ENCODE results near the gene TKFC. TPM values are rescaled to one million over a fixed set of nuclear protein-coding genes. Genes with fewer than 3 reads are reported as not detected.
A peak's percentile ranks its signal among the peaks of the same experiment; 100 is the strongest.

Gene TKFC
- total RNA-seq, 1 donor from 2014 or later = 35.2 TPM

DNA sequence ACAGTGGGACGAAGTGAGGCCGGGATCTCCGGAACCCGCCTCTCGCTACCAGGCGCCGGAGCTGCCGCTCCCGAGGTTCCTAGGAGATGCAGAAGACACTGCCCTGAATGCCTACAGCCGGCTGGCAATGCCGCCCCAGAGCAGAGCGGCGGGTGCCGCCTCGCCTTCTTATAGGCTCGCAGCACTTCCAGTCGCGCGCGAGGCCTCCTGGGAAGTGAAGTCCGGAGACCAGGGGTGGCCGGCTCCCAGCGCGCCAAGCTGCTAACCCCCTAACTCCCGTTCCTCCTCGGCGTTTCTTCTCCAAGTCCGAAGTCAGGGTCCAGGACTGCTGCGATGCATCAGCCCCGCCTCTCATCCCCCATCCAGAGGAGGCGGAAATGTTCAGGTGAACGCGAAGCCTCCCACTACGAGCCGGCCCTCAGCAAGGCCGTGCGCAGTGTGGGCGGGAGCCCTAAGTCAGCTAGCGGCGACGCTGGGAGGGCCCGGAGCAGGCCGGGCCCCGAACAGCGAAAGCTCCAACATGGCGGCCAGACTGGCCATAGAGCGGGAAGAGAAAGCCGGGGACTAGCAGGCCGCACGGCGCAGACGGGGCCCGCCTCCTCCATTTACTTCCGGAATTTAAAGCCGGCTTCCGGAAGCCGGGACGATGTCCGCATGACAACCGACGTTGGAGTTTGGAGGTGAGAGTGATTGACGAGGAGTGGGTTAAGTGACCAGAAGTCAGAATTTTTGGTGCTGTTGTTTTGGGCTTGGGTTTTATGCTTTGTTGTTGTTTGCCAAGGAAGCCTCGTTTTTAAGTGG, 28.9 kb downstream of the TKFC start, which contains the start of the genes CYB561A3 and TMEM138:
TSS of gene CYB561A3 (minus strand) at position 142 of the 801 bp plus-strand sequence. CDS start 5,169 bp downstream, outside the sequence.
TSS of gene TMEM138 (plus strand) at position 634 of the 801 bp plus-strand sequence. CDS start 2,017 bp downstream, outside the sequence.
- H3K36me3 ChIP-seq (ENCODE audit: control insufficient read depth, insufficient read depth, low read length) = no peaks in the 10 kb centered on the region
- H3K27me3 ChIP-seq (ENCODE audit: control insufficient read depth, insufficient read depth, low read length) = no peaks in the 10 kb centered on the region
- TF ChIP-seq CTCF (IDR thresholded peaks at IDR 0.05; ENCODE audit: insufficient read depth, low read length, poor library complexity, severe bottlenecking) = no peak
- H3K4me3 ChIP-seq (ENCODE audit: low read depth, low read length) = peak within 1 kb of the TSS; percentile 59
- DNase-seq (ENCODE audit: low read depth) = peak; percentile 74

DNA sequence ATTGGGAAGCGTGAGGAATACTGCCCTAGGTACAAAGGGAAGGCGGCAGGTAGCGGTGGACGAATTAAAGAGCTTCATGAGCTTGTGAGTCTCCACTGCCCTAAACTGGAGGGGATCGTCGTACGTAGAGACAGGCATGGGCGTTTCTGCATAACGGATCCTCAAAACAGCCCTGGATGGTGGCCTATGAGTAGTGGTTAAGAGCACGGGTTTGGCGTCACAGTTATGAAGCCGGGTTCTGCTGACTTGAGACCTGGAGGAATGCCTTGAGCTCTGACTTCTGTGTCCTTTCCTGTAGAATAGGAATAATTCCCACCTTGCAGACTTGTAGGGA, 29.5 kb downstream of the TKFC start:
- Histone ChIP-seq H3K27me3 (ENCODE audit: control insufficient read depth, insufficient read depth, low read length) (no peaks in the 10 kb centered on the region), H3K36me3 (ENCODE audit: control insufficient read depth, insufficient read depth, low read length) (no peaks in the 10 kb centered on the region), H3K4me3 (ENCODE audit: low read depth, low read length) (peak overlapping the region; percentile 59)
- no peak for TF ChIP-seq CTCF (IDR thresholded peaks at IDR 0.05; ENCODE audit: insufficient read depth, low read length, poor library complexity, severe bottlenecking)
- no peak for DNase-seq (ENCODE audit: low read depth)

- DNase-seq (ENCODE audit: low read depth) = no peak
- Histone ChIP-seq H3K27me3 (ENCODE audit: control insufficient read depth, insufficient read depth, low read length) (no peaks in the 10 kb centered on the region), H3K36me3 (ENCODE audit: control insufficient read depth, insufficient read depth, low read length) (no peaks in the 10 kb centered on the region), H3K4me3 (ENCODE audit: low read depth, low read length) (no peak overlapping the region)
- TF ChIP-seq CTCF (IDR thresholded peaks at IDR 0.05; ENCODE audit: insufficient read depth, low read length, poor library complexity, severe bottlenecking) = no peak
These were observed 31.1 kb downstream of the TKFC start for GRCh38 chr11:61364012-61364675.

- no peak for DNase-seq (ENCODE audit: low read depth)
- TF ChIP-seq CTCF (IDR thresholded peaks at IDR 0.05; ENCODE audit: insufficient read depth, low read length, poor library complexity, severe bottlenecking) = no peak
- no peak overlapping the region for H3K4me3 ChIP-seq (ENCODE audit: low read depth, low read length)
- H3K27me3 ChIP-seq (ENCODE audit: control insufficient read depth, insufficient read depth, low read length) = no peaks in the 10 kb centered on the region
- no peaks in the 10 kb centered on the region for H3K36me3 ChIP-seq (ENCODE audit: control insufficient read depth, insufficient read depth, low read length)
These were observed 34.4 kb downstream of the TKFC start for GRCh38 chr11:61367406-61367805.

DNA sequence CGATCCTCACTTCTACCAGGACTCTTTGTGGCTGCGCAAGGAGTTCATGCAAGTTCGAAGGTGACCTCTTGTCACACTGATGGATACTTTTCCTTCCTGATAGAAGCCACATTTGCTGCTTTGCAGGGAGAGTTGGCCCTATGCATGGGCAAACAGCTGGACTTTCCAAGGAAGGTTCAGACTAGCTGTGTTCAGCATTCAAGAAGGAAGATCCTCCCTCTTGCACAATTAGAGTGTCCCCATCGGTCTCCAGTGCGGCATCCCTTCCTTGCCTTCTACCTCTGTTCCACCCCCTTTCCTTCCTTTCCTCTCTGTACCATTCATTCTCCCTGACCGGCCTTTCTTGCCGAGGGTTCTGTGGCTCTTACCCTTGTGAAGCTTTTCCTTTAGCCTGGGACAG, 35.6 kb downstream of the TKFC start:
- H3K27me3 ChIP-seq (ENCODE audit: control insufficient read depth, insufficient read depth, low read length) = no peaks in the 10 kb centered on the region
- no peak for TF ChIP-seq CTCF (IDR thresholded peaks at IDR 0.05; ENCODE audit: insufficient read depth, low read length, poor library complexity, severe bottlenecking)
- no peak for DNase-seq (ENCODE audit: low read depth)
- no peak overlapping the region for H3K4me3 ChIP-seq (ENCODE audit: low read depth, low read length)
- H3K36me3 ChIP-seq (ENCODE audit: control insufficient read depth, insufficient read depth, low read length) = no peaks in the 10 kb centered on the region
